Liver (tissue), 9 donors: ENCODE data around the gene YDJC. TPM values are rescaled to one million over a fixed set of nuclear protein-coding genes. Genes with fewer than 3 reads are reported as not detected.

Source experiments
- DNase-seq: peaks from one replicate; pipeline ENCODE4 v3.0.0-alpha.2; 2017; ENCODE audit warnings: low spot score
- H3K27ac ChIP-seq, 2 donors: one replicate each; pipeline ENCODE4 v1.7.0; 2013; ENCODE audit warnings: inconsistent platforms in 2 of 2, low read length in 2 of 2, control low read depth in 1 of 2, low read depth in 1 of 2, mild to moderate bottlenecking in 1 of 2
- H3K27me3 ChIP-seq, 4 donors: one replicate each; pipeline versions ENCODE4 v1.6.1 to v1.7.0; 2013; ENCODE audit warnings: low read length in 3 of 4, inconsistent platforms in 1 of 4, mild to moderate bottlenecking in 1 of 4, moderate library complexity in 1 of 4; ENCODE audit not compliant: control insufficient read depth in 4 of 4, insufficient read depth in 4 of 4
- H3K36me3 ChIP-seq, 4 donors: one replicate each; pipeline versions ENCODE4 v1.6.1 to v1.7.0; 2013; ENCODE audit warnings: low read length in 3 of 4, mild to moderate bottlenecking in 3 of 4, low read depth in 1 of 4, moderate library complexity in 1 of 4; ENCODE audit not compliant: control insufficient read depth in 4 of 4, insufficient read depth in 3 of 4
- H3K4me1 ChIP-seq, 4 donors: one replicate each; pipeline versions ENCODE4 v1.6.1 to v1.7.0; 2013; ENCODE audit warnings: low read length in 3 of 4, mild to moderate bottlenecking in 3 of 4, moderate library complexity in 1 of 4; ENCODE audit not compliant: control insufficient read depth in 4 of 4, insufficient read depth in 4 of 4
- H3K4me3 ChIP-seq, 3 donors: one replicate each; pipeline versions ENCODE4 v1.6.1 to v1.7.0; 2013; ENCODE audit warnings: low read length in 3 of 3, control low read depth in 1 of 3, low read depth in 1 of 3, mild to moderate bottlenecking in 1 of 3
- H3K9ac ChIP-seq, 2 donors: one replicate each; pipeline ENCODE4 v1.7.0; 2013; ENCODE audit warnings: low read length in 2 of 2, mild to moderate bottlenecking in 2 of 2, moderate library complexity in 2 of 2, control low read depth in 1 of 2, low read depth in 1 of 2
- H3K9me3 ChIP-seq, 4 donors: one replicate each; pipeline versions ENCODE4 v1.6.1 to v1.7.0; 2013; ENCODE audit warnings: low read length in 3 of 4; ENCODE audit not compliant: control insufficient read depth in 4 of 4
- EGR1 ChIP-seq, 2 donors: IDR thresholded peaks; 2 replicates each; pipeline ENCODE4 v1.6.1; 2016 to 2018; ENCODE audit warnings: antibody characterized with exemption in 2 of 2, low read depth in 2 of 2
- FOXA1 ChIP-seq: IDR thresholded peaks from 2 replicates; pipeline ENCODE4 v1.6.1; 2016; ENCODE audit warnings: antibody characterized with exemption
- FOXA2 ChIP-seq: IDR thresholded peaks from 2 replicates; pipeline ENCODE4 v1.6.1; 2016; ENCODE audit warnings: antibody characterized with exemption
- GABPA ChIP-seq, 2 donors: IDR thresholded peaks in 1 of 2; conservative IDR thresholded peaks in 1 of 2; 2 replicates each; pipeline ENCODE4 v1.6.1; 2016; ENCODE audit warnings: antibody characterized with exemption in 2 of 2, mild to moderate bottlenecking in 1 of 2, moderate library complexity in 1 of 2
- HNF4A ChIP-seq, 2 donors: conservative IDR thresholded peaks; 2 replicates each; pipeline ENCODE4 v1.6.1; 2016; ENCODE audit warnings: antibody characterized with exemption in 2 of 2, mild to moderate bottlenecking in 2 of 2
- HNF4G ChIP-seq: IDR thresholded peaks from 2 replicates; pipeline ENCODE4 v1.6.1; 2016; ENCODE audit warnings: antibody characterized with exemption
- JUND ChIP-seq, 2 donors: IDR thresholded peaks; 2 replicates each; pipeline ENCODE4 v1.6.1; 2016; ENCODE audit warnings: antibody characterized with exemption in 2 of 2
- NR2F2 ChIP-seq: IDR thresholded peaks from 2 replicates; pipeline ENCODE4 v1.6.1; 2016; ENCODE audit warnings: antibody characterized with exemption
- RAD21 ChIP-seq, 2 donors: IDR thresholded peaks; 2 replicates each; pipeline ENCODE4 v1.6.1; 2016; ENCODE audit warnings: antibody characterized with exemption in 2 of 2, mild to moderate bottlenecking in 2 of 2
- RXRA ChIP-seq, 2 donors: IDR thresholded peaks; 2 replicates each; pipeline ENCODE4 v1.6.1; 2017 to 2018; ENCODE audit warnings: antibody characterized with exemption in 2 of 2, mild to moderate bottlenecking in 1 of 2
- SP1 ChIP-seq: IDR thresholded peaks from 2 replicates; pipeline ENCODE4 v1.6.1; 2018; ENCODE audit warnings: antibody characterized with exemption, mild to moderate bottlenecking
- TAF1 ChIP-seq: conservative IDR thresholded peaks from 2 replicates; pipeline ENCODE4 v1.6.1; 2016; ENCODE audit warnings: antibody characterized with exemption, mild to moderate bottlenecking
- YY1 ChIP-seq: IDR thresholded peaks from 2 replicates; pipeline ENCODE4 v1.6.1; 2016; ENCODE audit warnings: antibody characterized with exemption, mild to moderate bottlenecking
- whole genome bisulfite sequencing: extraction: QIAGEN DNeasy Blood & Tissue Kit; methylation state at CpG from one replicate; pipeline ENCODE4 v1.1.7; 2013; 5-methylcytosine and 5-hydroxymethylcytosine counted together
- polyA plus RNA-seq, 2 donors: library from polyadenylated mRNA; stranded (reverse) in 1 of 2; unstranded in 1 of 2; fragments of 200-250 nt in 1 of 2; fragments of >200 nt in 1 of 2; fragmentation: Nextera tagmentation in 1 of 2; extraction: Ambion mirVana in 1 of 2; gene quantifications; one replicate each; pipeline versions ENCODE4 v1.2.1 to v1.2.3, GENCODE V29; 2013 to 2015
- total RNA-seq, 2 donors: library from RNA; depleted of rRNA; stranded (reverse); fragments of >200 nt; gene quantifications; one replicate each; pipeline ENCODE4 v1.2.3, GENCODE V29; 2014
- TF ChIP-seq, protein P1 (sequence below): IDR thresholded peaks from 2 replicates; pipeline ENCODE4 v1.6.1; 2016; ENCODE audit warnings: antibody characterized with exemption
- TF ChIP-seq, protein P2 (sequence below): fragments of 150-350 bp; IDR thresholded peaks from 2 replicates; pipeline ENCODE4 v1.5.1; 2017; ENCODE audit warnings: improper control_type of control experiment, low read depth, low read length; ENCODE audit not compliant: missing input control
- TF ChIP-seq, protein P3 (sequence below): IDR thresholded peaks from 2 replicates; pipeline ENCODE4 v1.6.1; 2016; ENCODE audit warnings: antibody characterized with exemption, mild to moderate bottlenecking
- TF ChIP-seq, protein P4 (sequence below): IDR thresholded peaks from 2 replicates; pipeline ENCODE4 v1.6.1; 2016; ENCODE audit warnings: antibody characterized with exemption
- TF ChIP-seq, protein P5 (sequence below): IDR thresholded peaks from 2 replicates; pipeline ENCODE4 v1.6.1; 2016; ENCODE audit warnings: antibody characterized with exemption
- donor health status: healthy.
- donor health status: healthy.
- donor health status: healthy.
- donor health status: healthy.
- donor health status: healthy.

Gene YDJC
- total and polyA plus RNA-seq, 4 donors = 8.0 to 18.7 (median 8.3) TPM

DNA sequence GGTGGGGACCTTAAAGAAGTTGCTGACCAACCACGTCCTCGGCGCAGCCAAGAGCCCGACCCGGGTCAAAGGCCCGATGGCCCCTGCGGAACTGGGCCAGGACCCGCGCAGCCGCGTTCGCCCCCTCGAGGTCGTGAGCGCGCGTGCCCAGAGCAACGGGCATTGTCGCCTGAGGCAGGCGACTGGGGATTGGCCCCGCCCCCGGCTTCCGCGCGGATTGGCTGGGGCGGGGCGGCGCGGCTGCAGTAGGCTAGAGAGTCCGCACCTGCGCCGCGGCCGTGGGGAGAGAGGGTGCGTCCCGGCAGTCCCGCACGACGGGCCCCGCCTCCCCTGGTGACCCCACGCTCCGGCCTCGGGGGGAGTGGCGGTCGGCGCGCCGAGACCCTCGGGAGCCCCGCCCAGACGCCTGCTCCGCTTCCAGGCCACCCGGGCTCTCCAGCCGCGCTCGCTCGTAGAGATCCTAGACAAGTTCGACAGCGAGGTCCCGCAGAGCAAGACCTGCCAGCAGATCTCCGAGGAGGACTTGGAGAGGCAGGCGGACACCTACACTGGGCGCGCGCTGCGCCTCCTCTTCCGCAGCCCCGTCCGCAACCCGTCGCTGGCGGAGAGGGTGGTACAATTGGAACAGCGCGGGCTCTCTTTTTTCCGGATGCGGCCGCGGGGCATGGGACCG lies 27.7 kb upstream of the YDJC start:
- DNase-seq = peak; percentile 76
- TF ChIP-seq, protein P1, sequence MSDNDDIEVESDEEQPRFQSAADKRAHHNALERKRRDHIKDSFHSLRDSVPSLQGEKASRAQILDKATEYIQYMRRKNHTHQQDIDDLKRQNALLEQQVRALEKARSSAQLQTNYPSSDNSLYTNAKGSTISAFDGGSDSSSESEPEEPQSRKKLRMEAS = no peak
- no peak for TF ChIP-seq RAD21 (IDR thresholded peaks at IDR 0.05)
- TF ChIP-seq, protein P2, sequence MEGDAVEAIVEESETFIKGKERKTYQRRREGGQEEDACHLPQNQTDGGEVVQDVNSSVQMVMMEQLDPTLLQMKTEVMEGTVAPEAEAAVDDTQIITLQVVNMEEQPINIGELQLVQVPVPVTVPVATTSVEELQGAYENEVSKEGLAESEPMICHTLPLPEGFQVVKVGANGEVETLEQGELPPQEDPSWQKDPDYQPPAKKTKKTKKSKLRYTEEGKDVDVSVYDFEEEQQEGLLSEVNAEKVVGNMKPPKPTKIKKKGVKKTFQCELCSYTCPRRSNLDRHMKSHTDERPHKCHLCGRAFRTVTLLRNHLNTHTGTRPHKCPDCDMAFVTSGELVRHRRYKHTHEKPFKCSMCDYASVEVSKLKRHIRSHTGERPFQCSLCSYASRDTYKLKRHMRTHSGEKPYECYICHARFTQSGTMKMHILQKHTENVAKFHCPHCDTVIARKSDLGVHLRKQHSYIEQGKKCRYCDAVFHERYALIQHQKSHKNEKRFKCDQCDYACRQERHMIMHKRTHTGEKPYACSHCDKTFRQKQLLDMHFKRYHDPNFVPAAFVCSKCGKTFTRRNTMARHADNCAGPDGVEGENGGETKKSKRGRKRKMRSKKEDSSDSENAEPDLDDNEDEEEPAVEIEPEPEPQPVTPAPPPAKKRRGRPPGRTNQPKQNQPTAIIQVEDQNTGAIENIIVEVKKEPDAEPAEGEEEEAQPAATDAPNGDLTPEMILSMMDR = peak; percentile 13
- TF ChIP-seq SP1 = no peak
- peak overlapping the region in 2 of 3 donors; percentile 6 to 61 for H3K4me3 ChIP-seq
- 3% methylated on average over 79 of the region's 79 CpGs for WGBS
- H3K27ac ChIP-seq = no peak overlapping the region
- no peaks in the 10 kb centered on the region for H3K9me3 ChIP-seq
- H3K36me3 ChIP-seq = no peaks in the 10 kb centered on the region
- H3K4me1 ChIP-seq = peaks cover 0 to 8% (median 3%) of the 10 kb centered on the region in 4 donors
- no peak overlapping the region for H3K9ac ChIP-seq
- no peaks in the 10 kb centered on the region for H3K27me3 ChIP-seq

DNA sequence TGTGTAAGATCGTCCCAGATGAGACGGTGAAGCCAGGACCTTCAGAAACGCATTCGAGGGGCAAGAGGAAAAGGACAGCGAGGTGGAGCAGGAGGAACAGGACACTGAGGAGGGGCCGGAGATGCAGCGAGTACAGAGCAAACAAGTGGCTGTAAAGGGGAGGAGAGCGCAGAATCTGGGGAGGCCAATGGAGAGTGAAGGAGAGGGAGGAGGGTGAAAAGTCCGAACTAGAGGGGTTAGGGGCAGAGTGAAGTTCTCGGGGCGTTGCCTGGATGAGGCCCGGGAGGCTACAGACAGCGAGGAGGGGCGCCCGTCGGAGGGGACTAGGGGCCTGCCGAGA lies 27.2 kb upstream of the YDJC start:
- Histone ChIP-seq H3K27ac (no peak overlapping the region), H3K4me3 (peak overlapping the region in 1 of 3 donors; percentile 61), H3K9ac (no peak overlapping the region), H3K9me3 (no peaks in the 10 kb centered on the region), H3K27me3 (no peaks in the 10 kb centered on the region), H3K4me1 (peaks cover 2 to 10% (median 7%) of the 10 kb centered on the region in 4 donors), H3K36me3 (no peaks in the 10 kb centered on the region)
- TF ChIP-seq FOXA1 (no peak), NR2F2 (no peak), GABPA (IDR thresholded peaks at IDR 0.05 in 1 of 2, conservative IDR thresholded peaks at IDR 0.05 in 1 of 2) (no peak), RAD21 (IDR thresholded peaks at IDR 0.05) (no peak), FOXA2 (no peak), TAF1 (no peak), HNF4G (no peak), RXRA (IDR thresholded peaks at IDR 0.05) (no peak), JUND (IDR thresholded peaks at IDR 0.05) (no peak), EGR1 (IDR thresholded peaks at IDR 0.05; ENCODE audit: low read depth in 2 of 2) (no peak), SP1 (no peak), YY1 (no peak), HNF4A (conservative IDR thresholded peaks at IDR 0.05) (no peak)
- TF ChIP-seq, protein P3, sequence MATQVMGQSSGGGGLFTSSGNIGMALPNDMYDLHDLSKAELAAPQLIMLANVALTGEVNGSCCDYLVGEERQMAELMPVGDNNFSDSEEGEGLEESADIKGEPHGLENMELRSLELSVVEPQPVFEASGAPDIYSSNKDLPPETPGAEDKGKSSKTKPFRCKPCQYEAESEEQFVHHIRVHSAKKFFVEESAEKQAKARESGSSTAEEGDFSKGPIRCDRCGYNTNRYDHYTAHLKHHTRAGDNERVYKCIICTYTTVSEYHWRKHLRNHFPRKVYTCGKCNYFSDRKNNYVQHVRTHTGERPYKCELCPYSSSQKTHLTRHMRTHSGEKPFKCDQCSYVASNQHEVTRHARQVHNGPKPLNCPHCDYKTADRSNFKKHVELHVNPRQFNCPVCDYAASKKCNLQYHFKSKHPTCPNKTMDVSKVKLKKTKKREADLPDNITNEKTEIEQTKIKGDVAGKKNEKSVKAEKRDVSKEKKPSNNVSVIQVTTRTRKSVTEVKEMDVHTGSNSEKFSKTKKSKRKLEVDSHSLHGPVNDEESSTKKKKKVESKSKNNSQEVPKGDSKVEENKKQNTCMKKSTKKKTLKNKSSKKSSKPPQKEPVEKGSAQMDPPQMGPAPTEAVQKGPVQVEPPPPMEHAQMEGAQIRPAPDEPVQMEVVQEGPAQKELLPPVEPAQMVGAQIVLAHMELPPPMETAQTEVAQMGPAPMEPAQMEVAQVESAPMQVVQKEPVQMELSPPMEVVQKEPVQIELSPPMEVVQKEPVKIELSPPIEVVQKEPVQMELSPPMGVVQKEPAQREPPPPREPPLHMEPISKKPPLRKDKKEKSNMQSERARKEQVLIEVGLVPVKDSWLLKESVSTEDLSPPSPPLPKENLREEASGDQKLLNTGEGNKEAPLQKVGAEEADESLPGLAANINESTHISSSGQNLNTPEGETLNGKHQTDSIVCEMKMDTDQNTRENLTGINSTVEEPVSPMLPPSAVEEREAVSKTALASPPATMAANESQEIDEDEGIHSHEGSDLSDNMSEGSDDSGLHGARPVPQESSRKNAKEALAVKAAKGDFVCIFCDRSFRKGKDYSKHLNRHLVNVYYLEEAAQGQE = no peak
- TF ChIP-seq, protein P2 = no peak
- TF ChIP-seq, protein P1 = no peak
- TF ChIP-seq, protein P4, sequence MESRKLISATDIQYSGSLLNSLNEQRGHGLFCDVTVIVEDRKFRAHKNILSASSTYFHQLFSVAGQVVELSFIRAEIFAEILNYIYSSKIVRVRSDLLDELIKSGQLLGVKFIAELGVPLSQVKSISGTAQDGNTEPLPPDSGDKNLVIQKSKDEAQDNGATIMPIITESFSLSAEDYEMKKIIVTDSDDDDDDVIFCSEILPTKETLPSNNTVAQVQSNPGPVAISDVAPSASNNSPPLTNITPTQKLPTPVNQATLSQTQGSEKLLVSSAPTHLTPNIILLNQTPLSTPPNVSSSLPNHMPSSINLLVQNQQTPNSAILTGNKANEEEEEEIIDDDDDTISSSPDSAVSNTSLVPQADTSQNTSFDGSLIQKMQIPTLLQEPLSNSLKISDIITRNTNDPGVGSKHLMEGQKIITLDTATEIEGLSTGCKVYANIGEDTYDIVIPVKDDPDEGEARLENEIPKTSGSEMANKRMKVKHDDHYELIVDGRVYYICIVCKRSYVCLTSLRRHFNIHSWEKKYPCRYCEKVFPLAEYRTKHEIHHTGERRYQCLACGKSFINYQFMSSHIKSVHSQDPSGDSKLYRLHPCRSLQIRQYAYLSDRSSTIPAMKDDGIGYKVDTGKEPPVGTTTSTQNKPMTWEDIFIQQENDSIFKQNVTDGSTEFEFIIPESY = no peak
- TF ChIP-seq, protein P5, sequence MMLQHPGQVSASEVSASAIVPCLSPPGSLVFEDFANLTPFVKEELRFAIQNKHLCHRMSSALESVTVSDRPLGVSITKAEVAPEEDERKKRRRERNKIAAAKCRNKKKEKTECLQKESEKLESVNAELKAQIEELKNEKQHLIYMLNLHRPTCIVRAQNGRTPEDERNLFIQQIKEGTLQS = no peak
- 37% methylated on average over 17 of the region's 17 CpGs for WGBS
- no peak for DNase-seq
